Mesenchymal stem cell (in vitro differentiated cells and primary cell): Measurements from ENCODE around the gene SRGAP3.

Experiments used
- DNase-seq: peaks from one replicate; pipeline ENCODE4 v3.0.0-alpha.2; 2013
- H2AFZ ChIP-seq: one replicate; pipeline ENCODE4 v1.6.1; 2013; ENCODE audit warnings: low read depth, mild to moderate bottlenecking, control low read depth, inconsistent platforms, low read length, moderate library complexity
- H2AK5ac ChIP-seq: 2 replicates; pipeline ENCODE4 v1.6.1; 2013; ENCODE audit warnings: low read length, moderate library complexity, mild to moderate bottlenecking, inconsistent platforms; ENCODE audit not compliant: severe bottlenecking
- H2BK120ac ChIP-seq: one replicate; pipeline ENCODE4 v1.6.1; 2013; ENCODE audit warnings: low read depth, mild to moderate bottlenecking, inconsistent platforms, low read length, moderate library complexity
- H2BK12ac ChIP-seq, 2 experiments: one replicate each; pipeline ENCODE4 v1.6.1; 2013; ENCODE audit warnings: inconsistent platforms in 2 of 2, low read length in 2 of 2, mild to moderate bottlenecking in 2 of 2, moderate library complexity in 2 of 2, control low read depth in 1 of 2
- H2BK15ac ChIP-seq: one replicate; pipeline ENCODE4 v1.6.1; 2013; ENCODE audit warnings: mild to moderate bottlenecking, low read depth, inconsistent platforms; ENCODE audit not compliant: poor library complexity, severe bottlenecking
- H2BK5ac ChIP-seq: 2 replicates; pipeline ENCODE4 v1.6.1; 2013; ENCODE audit warnings: low read depth, mild to moderate bottlenecking, low read length, control low read depth, inconsistent platforms; ENCODE audit not compliant: poor library complexity, severe bottlenecking
- H3K14ac ChIP-seq, 2 experiments: one replicate each; pipeline ENCODE4 v1.6.1; 2013; ENCODE audit warnings: inconsistent platforms in 2 of 2, low read length in 2 of 2, control low read depth in 1 of 2, mild to moderate bottlenecking in 1 of 2, moderate library complexity in 1 of 2
- H3K18ac ChIP-seq, 2 experiments: one replicate each; pipeline ENCODE4 v1.6.1; 2013; ENCODE audit warnings: inconsistent platforms in 2 of 2, low read length in 2 of 2, control low read depth in 1 of 2, low read depth in 1 of 2, mild to moderate bottlenecking in 1 of 2
- H3K23ac ChIP-seq, 2 experiments: one replicate each; pipeline ENCODE4 v1.6.1; 2013; ENCODE audit warnings: inconsistent platforms in 2 of 2, low read length in 2 of 2, mild to moderate bottlenecking in 2 of 2, moderate library complexity in 2 of 2, control low read depth in 1 of 2
- H3K27ac ChIP-seq: 2 replicates; pipeline ENCODE4 v1.5.1; 2013; ENCODE audit warnings: mild to moderate bottlenecking, moderate library complexity, low read length, control low read depth, inconsistent platforms; ENCODE audit not compliant: poor library complexity, severe bottlenecking
- H3K27me3 ChIP-seq, 2 experiments: 2 replicates each; pipeline versions ENCODE4 v1.6.1 to v1.7.0; 2013; ENCODE audit warnings: low read length in 2 of 2, mild to moderate bottlenecking in 2 of 2, moderate library complexity in 2 of 2, control low read depth in 1 of 2, inconsistent platforms in 1 of 2; ENCODE audit not compliant: control insufficient read depth in 1 of 2, insufficient read depth in 1 of 2
- H3K36me3 ChIP-seq, 2 experiments: 2 replicates each; pipeline versions ENCODE4 v1.6.1 to v1.7.0; 2013; ENCODE audit warnings: low read length in 2 of 2, control low read depth in 1 of 2, inconsistent platforms in 1 of 2, low read depth in 1 of 2, mild to moderate bottlenecking in 1 of 2; ENCODE audit not compliant: insufficient read depth in 2 of 2, control insufficient read depth in 1 of 2
- H3K4ac ChIP-seq, 2 experiments: one replicate each; pipeline ENCODE4 v1.6.1; 2013; ENCODE audit warnings: inconsistent platforms in 2 of 2, low read length in 2 of 2, mild to moderate bottlenecking in 2 of 2, moderate library complexity in 2 of 2, control low read depth in 1 of 2, low read depth in 1 of 2
- H3K4me1 ChIP-seq: 2 replicates; pipeline ENCODE4 v1.6.1; 2013; ENCODE audit warnings: low read depth, low read length, control low read depth; ENCODE audit not compliant: control insufficient read depth, insufficient read depth
- H3K4me2 ChIP-seq: 2 replicates; pipeline ENCODE4 v1.6.1; 2013; ENCODE audit warnings: low read length, mild to moderate bottlenecking, inconsistent platforms; ENCODE audit not compliant: poor library complexity, severe bottlenecking
- H3K4me3 ChIP-seq, 2 experiments: 2 replicates each; pipeline versions ENCODE4 v1.5.1 to v1.7.0; 2013; ENCODE audit warnings: low read length in 2 of 2, mild to moderate bottlenecking in 2 of 2, control low read depth in 1 of 2, low read depth in 1 of 2; ENCODE audit not compliant: insufficient read depth in 1 of 2
- H3K79me1 ChIP-seq: replicated peaks from 2 replicates; pipeline ENCODE4 v1.6.1; 2013; ENCODE audit warnings: mild to moderate bottlenecking, control low read depth, low read length, inconsistent platforms; ENCODE audit not compliant: poor library complexity, severe bottlenecking
- H3K9ac ChIP-seq: 2 replicates; pipeline ENCODE4 v1.7.0; 2013; ENCODE audit warnings: mild to moderate bottlenecking, low read length, moderate library complexity
- H3K9me3 ChIP-seq: 2 replicates; pipeline ENCODE4 v1.7.0; 2013; ENCODE audit warnings: mild to moderate bottlenecking, low read length; ENCODE audit not compliant: control insufficient read depth
- H4K8ac ChIP-seq: one replicate; pipeline ENCODE4 v1.6.1; 2013; ENCODE audit warnings: inconsistent platforms, mild to moderate bottlenecking, low read length, moderate library complexity
- H4K91ac ChIP-seq: one replicate; pipeline ENCODE4 v1.6.1; 2013; ENCODE audit warnings: mild to moderate bottlenecking, low read length, inconsistent platforms
- WGBS: methylation state at CpG from one replicate; pipeline ENCODE4 v1.1.7; 2013; ENCODE audit warnings: mixed read lengths; 5-methylcytosine and 5-hydroxymethylcytosine counted together

Gene SRGAP3

DNA sequence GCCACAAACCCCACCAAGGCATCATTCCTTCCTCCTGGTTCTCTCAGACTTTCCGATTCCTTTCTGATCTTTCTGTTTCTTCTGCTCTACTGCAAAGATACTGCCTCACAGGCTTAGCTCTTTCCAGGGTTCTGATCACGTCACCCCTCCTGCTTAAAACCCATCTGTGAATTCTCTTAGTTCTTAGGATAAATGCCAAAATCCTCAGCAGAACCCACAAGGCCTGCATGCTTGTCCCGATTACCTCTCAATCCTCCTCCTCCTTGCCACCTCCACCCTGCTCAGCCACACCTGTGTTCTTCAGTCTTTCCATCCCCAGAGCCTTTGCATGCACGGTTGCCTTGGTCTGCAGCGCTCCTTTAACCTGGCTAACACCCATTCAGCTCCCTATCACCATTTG lies 84.0 kb downstream of the SRGAP3 start:
- WGBS, result 78% methylated on average over 5 of the region's 5 CpGs

GRCh38 chr3:9163289-9163688 lies 86.2 kb downstream of the SRGAP3 start:
- Histone ChIP-seq H2AK5ac (no peak overlapping the region), H3K79me1 (no peaks in the 10 kb centered on the region), H3K27ac (no peak overlapping the region), H3K4ac (no peak overlapping the region), H3K9me3 (peaks cover 6% of the 10 kb centered on the region), H3K4me2 (no peak overlapping the region), H4K91ac (no peak overlapping the region), H3K4me1 (no peaks in the 10 kb centered on the region), H2BK15ac (no peak overlapping the region), H3K4me3 (no peak overlapping the region), H2AFZ (no peak overlapping the region), H3K18ac (no peak overlapping the region), H3K23ac (no peak overlapping the region), H3K36me3 (no peaks in the 10 kb centered on the region), H2BK12ac (no peak overlapping the region), H2BK5ac (no peak overlapping the region), H2BK120ac (no peak overlapping the region), H3K14ac (no peak overlapping the region), H3K27me3 (peaks cover 0 to 37% of the 10 kb centered on the region in 2 experiments), H3K9ac (no peak overlapping the region), H4K8ac (no peak overlapping the region)
- 89% methylated on average over 12 of the region's 12 CpGs for WGBS
- no peak for DNase-seq

More for the DNA sequence above, 84.0 kb downstream of the SRGAP3 start:
- H2AK5ac ChIP-seq, result no peak overlapping the region
- H3K27me3 ChIP-seq, result peaks cover 0 to 37% of the 10 kb centered on the region in 2 experiments
- H3K18ac ChIP-seq, result no peak overlapping the region
- no peak overlapping the region for H4K91ac ChIP-seq
- H3K9me3 ChIP-seq, result peaks cover 6% of the 10 kb centered on the region
- no peak overlapping the region for H2AFZ ChIP-seq
- no peaks in the 10 kb centered on the region for H3K4me1 ChIP-seq
- H3K27ac ChIP-seq, result no peak overlapping the region
- H3K4me2 ChIP-seq, result no peak overlapping the region
- H3K4me3 ChIP-seq, result no peak overlapping the region
- no peak overlapping the region for H2BK15ac ChIP-seq
- H3K9ac ChIP-seq, result no peak overlapping the region
- DNase-seq, result no peak
- no peak overlapping the region for H3K23ac ChIP-seq
- H2BK5ac ChIP-seq, result no peak overlapping the region
- H4K8ac ChIP-seq, result no peak overlapping the region
- no peak overlapping the region for H2BK12ac ChIP-seq
- H3K14ac ChIP-seq, result no peak overlapping the region
- no peaks in the 10 kb centered on the region for H3K79me1 ChIP-seq
- H2BK120ac ChIP-seq, result no peak overlapping the region
- H3K36me3 ChIP-seq, result no peaks in the 10 kb centered on the region
- H3K4ac ChIP-seq, result no peak overlapping the region

DNA sequence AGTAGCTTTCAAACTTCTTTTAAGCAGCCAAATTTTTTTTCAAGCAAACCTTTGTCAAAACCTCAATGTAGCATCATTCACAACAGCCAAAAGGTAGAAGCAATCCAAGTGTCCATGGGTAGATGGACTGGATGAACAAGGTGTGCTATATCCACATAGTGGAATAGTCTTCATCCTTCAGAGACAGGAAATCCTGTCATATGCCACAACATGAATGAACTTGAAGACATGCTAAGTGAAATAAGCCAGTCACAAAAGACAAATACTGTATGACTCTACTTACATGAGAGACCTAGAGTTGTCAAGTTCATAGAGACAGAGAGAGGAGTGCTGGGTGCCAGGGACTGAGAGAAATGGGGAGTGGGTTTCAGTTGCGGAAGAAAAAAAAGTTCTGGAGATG lies 87.6 kb downstream of the SRGAP3 start:
- no peak overlapping the region for H3K4me2 ChIP-seq
- no peak overlapping the region for H3K18ac ChIP-seq
- no peak overlapping the region for H4K8ac ChIP-seq
- H3K27ac ChIP-seq, result no peak overlapping the region
- H3K14ac ChIP-seq, result no peak overlapping the region
- no peaks in the 10 kb centered on the region for H3K4me1 ChIP-seq
- H3K9ac ChIP-seq, result no peak overlapping the region
- no peak overlapping the region for H3K23ac ChIP-seq
- H2AK5ac ChIP-seq, result no peak overlapping the region
- H3K9me3 ChIP-seq, result peaks cover 6% of the 10 kb centered on the region
- no peak for DNase-seq
- no peak overlapping the region for H2BK5ac ChIP-seq
- H2AFZ ChIP-seq, result no peak overlapping the region
- WGBS, result 100% methylated on average over 1 of the region's 1 CpG
- no peaks in the 10 kb centered on the region for H3K36me3 ChIP-seq
- H2BK15ac ChIP-seq, result no peak overlapping the region
- H2BK120ac ChIP-seq, result no peak overlapping the region
- H3K4ac ChIP-seq, result no peak overlapping the region
- no peaks in the 10 kb centered on the region for H3K79me1 ChIP-seq
- H4K91ac ChIP-seq, result no peak overlapping the region
- H3K4me3 ChIP-seq, result no peak overlapping the region
- H2BK12ac ChIP-seq, result no peak overlapping the region
- H3K27me3 ChIP-seq, result peaks cover 0 to 23% of the 10 kb centered on the region in 2 experiments

DNA sequence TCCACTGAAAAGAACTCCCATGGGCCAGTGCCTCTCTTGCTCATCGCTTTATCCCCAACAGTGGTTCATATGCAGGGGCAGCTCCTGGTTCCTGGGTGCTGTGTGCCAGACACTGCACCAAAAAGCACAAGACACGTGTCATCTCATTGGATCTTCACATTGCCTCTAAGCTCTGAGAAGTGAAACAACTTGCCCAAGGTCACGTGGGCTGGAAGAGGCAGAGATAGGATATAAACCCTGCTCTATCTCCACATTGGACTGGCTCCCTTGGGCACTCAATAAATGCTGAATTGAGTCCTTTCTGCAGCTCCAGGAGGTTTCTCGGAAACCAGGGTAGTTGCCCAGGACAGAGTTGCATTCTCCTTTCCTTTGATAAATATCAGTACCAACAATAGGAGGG lies 88.1 kb downstream of the SRGAP3 start:
- 70% methylated on average over 4 of the region's 4 CpGs for WGBS
- H2AK5ac ChIP-seq, result no peak overlapping the region
- H3K4me2 ChIP-seq, result no peak overlapping the region
- no peak overlapping the region for H4K8ac ChIP-seq
- H3K9ac ChIP-seq, result no peak overlapping the region
- no peak overlapping the region for H3K23ac ChIP-seq
- H3K18ac ChIP-seq, result no peak overlapping the region
- H2BK120ac ChIP-seq, result no peak overlapping the region
- H2AFZ ChIP-seq, result no peak overlapping the region
- H2BK15ac ChIP-seq, result no peak overlapping the region
- no peak overlapping the region for H2BK12ac ChIP-seq
- no peak overlapping the region for H2BK5ac ChIP-seq
- no peak overlapping the region for H3K4me3 ChIP-seq
- no peak overlapping the region for H4K91ac ChIP-seq
- peaks cover 4% of the 10 kb centered on the region for H3K9me3 ChIP-seq
- peaks cover 0 to 20% of the 10 kb centered on the region in 2 experiments for H3K27me3 ChIP-seq
- no peak for DNase-seq
- H3K79me1 ChIP-seq, result no peaks in the 10 kb centered on the region
- H3K14ac ChIP-seq, result no peak overlapping the region
- no peak overlapping the region for H3K27ac ChIP-seq
- no peaks in the 10 kb centered on the region for H3K4me1 ChIP-seq
- no peaks in the 10 kb centered on the region for H3K36me3 ChIP-seq
- no peak overlapping the region for H3K4ac ChIP-seq
